GM12875 (cell line): ENCODE data around the gene GLRA3.
"Not testable (repeated sequence)": the region's sequence is repeated elsewhere in the genome, so short reads cannot be mapped to it uniquely, and the experiment has no call there.

ENCODE experiments used
- H3K4me3 ChIP-seq: one replicate; pipeline ENCODE4 v1.5.1; 2011; ENCODE audit warnings: low read depth, low read length, control low read depth
- CTCF ChIP-seq: IDR thresholded peaks from 2 replicates; pipeline ENCODE4 v1.5.1; 2011; ENCODE audit warnings: low read depth, mild to moderate bottlenecking, control low read depth, inconsistent platforms, low read length, moderate library complexity, borderline replicate concordance; ENCODE audit not compliant: insufficient read depth

GLRA3 gene

DNA sequence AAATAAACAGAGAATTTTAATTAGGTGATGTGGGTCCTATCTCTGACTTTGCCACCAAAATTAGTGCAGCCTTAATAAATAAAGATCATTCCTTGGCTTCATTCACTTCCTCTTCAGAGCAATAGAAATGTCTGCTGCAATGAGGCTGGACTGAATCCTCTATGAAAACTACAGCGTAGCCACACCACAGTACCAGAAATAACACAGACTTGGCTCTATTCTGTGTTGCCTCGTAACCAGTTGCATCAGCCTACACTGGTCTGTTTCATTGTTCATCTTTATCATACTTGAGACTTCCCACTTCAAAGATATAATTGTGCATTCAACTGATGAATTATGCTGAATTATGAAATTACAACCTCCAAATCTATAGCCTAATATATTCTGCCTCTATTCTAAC is 15.8 kb downstream of the GLRA3 start:
- H3K4me3 ChIP-seq, result no peak overlapping the region
- no peak for TF ChIP-seq CTCF

- no peak for TF ChIP-seq CTCF
Measured at GRCh38 chr4:174810834-174811233, 18.2 kb downstream of the GLRA3 start.

GRCh38 chr4:174808836-174809235 is 20.2 kb downstream of the GLRA3 start:
- no peak for TF ChIP-seq CTCF
- H3K4me3 ChIP-seq, result no peak overlapping the region

More at GRCh38 chr4:174810834-174811233, 18.2 kb downstream of the GLRA3 start:
- H3K4me3 ChIP-seq, result no peak overlapping the region

DNA sequence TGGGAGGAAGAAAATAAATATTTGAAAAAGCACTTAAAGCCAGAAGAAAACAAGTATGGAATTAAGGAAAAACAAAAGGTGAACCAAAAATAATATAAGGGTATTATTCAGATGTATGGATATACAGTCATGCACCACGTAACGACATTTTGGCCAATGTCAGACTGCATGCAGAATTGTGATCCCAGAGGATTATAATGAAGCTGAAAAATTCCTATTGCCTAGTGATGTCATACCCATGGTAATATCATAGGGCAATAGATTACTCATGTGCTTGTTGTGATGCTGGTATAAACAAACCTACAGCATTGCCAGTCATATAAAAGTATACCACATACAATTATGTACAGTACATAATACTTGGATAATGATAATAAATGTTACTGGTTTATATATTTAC is 20.9 kb downstream of the GLRA3 start:
- H3K4me3 ChIP-seq, result no peak overlapping the region
- no peak for TF ChIP-seq CTCF

DNA sequence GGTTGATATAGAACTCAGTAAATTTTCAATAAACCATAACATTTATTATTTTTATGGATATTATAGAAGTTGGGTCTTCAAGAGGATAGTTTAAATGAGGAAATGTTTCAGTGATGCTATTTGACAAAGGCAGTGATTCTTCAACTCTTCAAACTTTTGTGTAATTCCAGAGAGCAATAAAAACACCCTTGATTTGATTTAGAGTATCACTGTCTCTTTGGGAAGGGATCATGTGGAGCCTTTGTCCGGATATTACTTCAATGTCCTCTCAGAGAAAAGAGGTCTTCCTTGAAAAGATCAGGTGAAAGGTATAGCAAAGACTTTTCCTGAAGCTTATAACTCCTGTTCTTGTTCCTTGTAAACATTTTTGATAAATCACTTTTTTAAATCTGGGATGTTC is 23.3 kb downstream of the GLRA3 start:
- no peak for TF ChIP-seq CTCF
- no peak overlapping the region for H3K4me3 ChIP-seq

DNA sequence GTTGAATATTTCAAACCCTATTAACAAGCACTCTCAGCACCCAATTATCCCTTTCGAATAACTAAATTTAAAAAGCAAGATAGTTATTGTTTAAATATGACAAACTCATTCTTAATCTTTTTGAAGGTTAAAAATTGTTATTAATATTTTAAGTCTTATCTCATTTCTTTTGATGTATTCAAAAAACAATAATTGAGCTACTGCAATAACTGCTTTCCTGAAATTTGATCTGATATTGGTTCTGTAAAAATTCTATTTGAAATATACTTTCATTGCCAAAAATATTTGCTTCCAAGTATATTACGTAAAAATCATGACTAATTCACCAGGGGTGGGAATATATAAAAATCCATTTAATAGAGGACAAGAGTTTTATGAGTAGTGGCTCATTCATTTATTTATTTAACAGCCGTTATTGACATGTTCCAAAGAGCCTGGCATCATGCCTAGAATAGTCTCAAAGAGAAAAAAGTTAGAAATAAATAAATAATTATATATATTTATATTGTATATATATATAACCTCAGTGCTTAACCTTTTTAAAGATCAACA is 34.4 kb downstream of the GLRA3 start:
- H3K4me3 ChIP-seq, result no peak overlapping the region
- no peak for TF ChIP-seq CTCF

DNA sequence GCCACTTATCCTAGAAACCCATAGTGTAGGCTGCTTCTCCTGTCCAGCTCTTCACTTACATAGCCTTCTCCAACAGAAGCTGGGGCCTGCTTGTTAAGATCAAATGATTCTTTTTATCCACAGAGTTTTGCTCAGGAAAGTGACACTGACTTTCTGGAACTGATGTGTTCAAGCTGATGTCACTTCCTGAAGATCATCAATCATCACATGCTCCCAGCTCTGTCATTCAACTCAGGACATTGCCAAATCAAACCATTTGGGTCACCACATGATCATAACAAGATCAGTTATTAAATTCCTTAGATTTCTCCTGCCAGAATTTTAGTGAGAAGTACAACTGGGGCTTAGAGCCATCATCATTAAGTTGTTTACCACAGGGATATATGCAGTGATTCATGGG is 39.4 kb downstream of the GLRA3 start:
- no peak for TF ChIP-seq CTCF
- H3K4me3 ChIP-seq, result no peak overlapping the region

GRCh38 chr4:174778274-174778986 is 50.6 kb downstream of the GLRA3 start:
- H3K4me3 ChIP-seq, result not testable (repeated sequence)
